ENCODE data around the gene ZRANB1.

GRCh38 chr10:125035136-125035535 is 93.2 kb downstream of the ZRANB1 start:
- TF ChIP-seq POLR2AphosphoS5 (IDR thresholded peaks at IDR 0.05; ENCODE audit: low read depth, low read length) (no peak), CTCF (IDR thresholded peaks at IDR 0.05) (no peak), EP300 (IDR thresholded peaks at IDR 0.05; ENCODE audit: borderline replicate concordance in 1 of 2, low read depth in 1 of 2, low read length in 1 of 2) (no peak), REST (IDR thresholded peaks at IDR 0.05; ENCODE audit: low read depth, low read length) (no peak), SMC3 (IDR thresholded peaks at IDR 0.05; ENCODE audit: low read depth, low read length) (no peak), FOXJ3 (CRISPR knock-in tag; IDR thresholded peaks at IDR 0.05) (no peak), RCOR1 (IDR thresholded peaks at IDR 0.05; ENCODE audit: low read length) (no peak), ZBTB33 (IDR thresholded peaks at IDR 0.05; ENCODE audit: borderline replicate concordance, low read depth) (no peak), PBX3 (IDR thresholded peaks at IDR 0.05) (no peak), TEAD4 (IDR thresholded peaks at IDR 0.05; ENCODE audit: borderline replicate concordance, insufficient read depth) (no peak), RAD21 (IDR thresholded peaks at IDR 0.05; ENCODE audit: low read length) (no peak), NRF1 (IDR thresholded peaks at IDR 0.05; ENCODE audit: low read depth, low read length) (no peak), SIN3A (IDR thresholded peaks at IDR 0.05; ENCODE audit: borderline replicate concordance, low read depth, low read length) (no peak)
- TF ChIP-seq, protein P1, sequence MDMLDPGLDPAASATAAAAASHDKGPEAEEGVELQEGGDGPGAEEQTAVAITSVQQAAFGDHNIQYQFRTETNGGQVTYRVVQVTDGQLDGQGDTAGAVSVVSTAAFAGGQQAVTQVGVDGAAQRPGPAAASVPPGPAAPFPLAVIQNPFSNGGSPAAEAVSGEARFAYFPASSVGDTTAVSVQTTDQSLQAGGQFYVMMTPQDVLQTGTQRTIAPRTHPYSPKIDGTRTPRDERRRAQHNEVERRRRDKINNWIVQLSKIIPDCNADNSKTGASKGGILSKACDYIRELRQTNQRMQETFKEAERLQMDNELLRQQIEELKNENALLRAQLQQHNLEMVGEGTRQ (IDR thresholded peaks at IDR 0.05; ENCODE audit: borderline replicate concordance, low read depth, low read length) = no peak

Data from SK-N-SH (cell line).